ENCODE measurements around the gene NFIA.

NFIA gene

DNA sequence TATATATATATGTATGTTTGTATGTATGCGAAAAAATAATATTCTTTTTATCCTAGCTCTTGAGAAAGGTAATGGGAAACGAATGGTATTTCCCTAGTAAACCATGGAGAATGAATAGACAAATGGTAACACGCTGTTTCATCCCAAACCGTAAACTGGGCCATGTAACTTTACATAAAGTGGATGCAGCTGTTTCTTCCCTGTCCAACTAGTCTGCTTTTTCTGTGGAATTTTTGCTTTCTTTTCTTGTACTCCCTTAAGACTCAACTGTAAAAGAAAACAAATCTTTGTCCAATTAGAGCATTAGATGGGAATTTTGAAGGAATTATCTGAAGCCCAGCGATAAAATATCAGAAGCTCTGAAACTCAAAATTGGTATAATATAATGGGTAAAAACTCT lies 198.1 kb downstream of the NFIA start:
- no peak for DNase-seq

DNA sequence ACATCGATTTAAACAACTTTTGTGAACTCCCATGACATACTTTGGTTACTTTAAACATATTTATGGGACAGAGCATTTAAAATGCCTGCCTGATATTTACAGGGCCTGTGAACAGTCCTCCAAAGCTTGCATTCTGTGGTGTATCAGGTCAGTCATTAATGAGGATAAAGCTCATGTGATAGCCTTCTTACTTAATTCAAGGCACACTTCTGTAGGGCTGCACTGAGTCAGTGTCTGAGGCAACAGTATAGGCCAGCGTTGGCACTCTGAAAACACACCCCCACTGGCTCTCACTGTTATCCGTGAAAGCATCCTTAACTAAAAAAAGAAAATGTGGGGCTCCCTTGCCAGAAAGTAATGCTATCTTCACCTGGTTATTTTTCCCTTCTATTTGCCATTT lies 200.0 kb downstream of the NFIA start:
- DNase-seq, result no peak

DNA sequence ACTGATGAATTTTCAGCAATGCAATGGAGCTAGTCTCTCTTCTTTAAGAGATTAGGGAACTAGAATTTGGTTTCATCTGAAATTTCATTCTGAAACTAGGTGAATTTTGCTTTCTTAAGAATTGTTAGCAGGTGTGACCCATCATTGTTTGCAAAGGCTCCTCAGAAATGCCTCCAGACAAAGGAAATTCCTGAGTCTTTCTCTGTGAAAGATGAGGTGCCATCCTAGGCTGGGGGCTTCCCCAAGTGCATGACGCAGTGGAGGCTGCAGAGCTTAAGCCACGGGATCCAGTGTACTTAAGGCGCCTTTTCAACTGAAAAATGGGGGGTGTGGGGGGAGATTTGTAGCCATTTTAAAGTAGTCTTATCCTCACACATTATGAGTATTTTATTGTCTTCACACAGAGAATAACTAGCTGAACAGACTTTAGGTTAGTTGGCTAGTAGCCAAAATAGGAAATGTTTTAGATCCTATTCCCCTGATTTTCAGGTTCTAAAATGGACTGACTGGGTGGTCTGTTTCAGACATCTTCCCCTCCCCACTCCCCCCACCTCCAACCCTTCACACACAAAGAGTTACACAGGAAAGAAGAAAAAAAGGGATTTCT lies 202.0 kb downstream of the NFIA start:
- no peak for DNase-seq

DNA sequence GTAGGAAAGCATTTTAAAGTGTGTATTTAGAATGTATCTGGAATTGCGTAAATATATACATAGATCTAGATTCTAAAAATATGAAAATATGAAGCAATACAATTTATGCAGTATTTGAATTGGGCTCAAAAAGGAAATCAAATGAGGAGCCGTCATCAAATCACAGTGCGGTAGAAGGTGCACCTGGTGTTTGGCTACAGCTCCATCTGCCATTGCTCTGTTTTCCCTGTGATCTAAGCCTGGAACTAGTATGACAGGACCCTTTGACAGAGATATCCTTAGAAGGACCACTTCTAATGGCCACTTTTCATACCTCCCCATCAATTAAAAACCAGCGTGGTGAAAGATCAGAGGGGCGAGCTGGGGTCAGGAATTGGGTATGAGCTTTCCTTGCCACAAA lies 202.6 kb downstream of the NFIA start:
- no peak for DNase-seq

DNA sequence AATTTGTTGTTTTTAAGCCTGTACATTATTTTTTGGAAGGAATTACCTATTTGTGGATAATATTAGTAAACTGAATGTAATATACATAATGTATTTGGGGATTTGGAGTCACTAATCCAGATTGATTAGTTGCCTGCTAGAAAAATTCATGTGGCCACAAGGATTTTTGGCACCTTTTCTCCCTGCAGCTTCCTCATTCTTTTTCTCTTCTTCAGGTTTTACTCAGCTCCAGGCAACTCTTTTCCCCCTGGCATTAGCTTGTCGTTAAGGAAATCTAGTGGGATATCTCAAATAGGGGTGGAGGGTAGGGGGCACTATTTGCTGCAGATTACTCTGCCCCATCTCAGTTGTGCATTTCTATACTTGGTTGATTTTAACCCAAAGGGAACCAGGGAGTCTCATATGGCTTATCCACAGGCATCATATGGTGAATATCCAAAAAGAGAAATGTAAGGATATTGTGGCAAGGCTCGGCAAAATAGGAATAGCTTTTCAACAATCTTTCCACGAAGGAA lies 203.1 kb downstream of the NFIA start:
- no peak for DNase-seq

DNA sequence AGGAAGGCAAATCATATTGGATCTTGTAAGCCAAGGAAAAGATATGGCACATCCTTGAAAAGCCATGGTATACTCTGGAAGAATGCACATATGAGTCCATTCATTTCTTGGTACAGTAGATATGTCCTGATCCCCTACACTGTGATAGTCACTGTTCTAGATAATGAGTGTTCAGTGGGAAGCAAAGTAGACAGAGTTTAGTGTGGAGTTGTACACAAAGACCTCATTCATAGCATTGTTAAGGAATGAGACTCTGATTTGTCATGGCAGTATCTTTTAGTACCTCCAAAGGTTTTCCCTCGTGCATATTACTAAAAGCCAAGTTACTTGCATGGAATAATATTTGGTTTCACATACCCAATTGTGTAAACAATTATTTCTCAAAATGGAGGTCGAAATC lies 204.7 kb downstream of the NFIA start:
- no peak for DNase-seq

DNA sequence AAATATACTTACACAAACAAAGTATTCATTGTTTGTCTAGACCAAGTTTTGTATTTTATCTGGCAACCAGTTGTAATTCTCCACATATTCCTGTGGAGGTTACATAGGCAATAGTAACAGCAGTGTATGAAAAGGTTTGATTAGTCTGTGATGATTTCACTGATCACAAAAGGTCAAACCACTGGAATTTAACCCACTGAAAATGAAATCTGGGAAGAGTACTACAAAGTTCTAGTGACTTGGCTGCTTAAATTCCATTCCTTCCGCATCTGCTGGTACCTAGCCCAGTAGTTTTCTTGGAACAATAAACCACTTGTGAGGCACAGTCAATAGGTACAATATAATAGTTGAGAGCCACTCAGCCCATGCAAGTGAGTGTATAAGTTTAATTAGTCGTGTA lies 205.4 kb downstream of the NFIA start:
- no peak for DNase-seq

DNA sequence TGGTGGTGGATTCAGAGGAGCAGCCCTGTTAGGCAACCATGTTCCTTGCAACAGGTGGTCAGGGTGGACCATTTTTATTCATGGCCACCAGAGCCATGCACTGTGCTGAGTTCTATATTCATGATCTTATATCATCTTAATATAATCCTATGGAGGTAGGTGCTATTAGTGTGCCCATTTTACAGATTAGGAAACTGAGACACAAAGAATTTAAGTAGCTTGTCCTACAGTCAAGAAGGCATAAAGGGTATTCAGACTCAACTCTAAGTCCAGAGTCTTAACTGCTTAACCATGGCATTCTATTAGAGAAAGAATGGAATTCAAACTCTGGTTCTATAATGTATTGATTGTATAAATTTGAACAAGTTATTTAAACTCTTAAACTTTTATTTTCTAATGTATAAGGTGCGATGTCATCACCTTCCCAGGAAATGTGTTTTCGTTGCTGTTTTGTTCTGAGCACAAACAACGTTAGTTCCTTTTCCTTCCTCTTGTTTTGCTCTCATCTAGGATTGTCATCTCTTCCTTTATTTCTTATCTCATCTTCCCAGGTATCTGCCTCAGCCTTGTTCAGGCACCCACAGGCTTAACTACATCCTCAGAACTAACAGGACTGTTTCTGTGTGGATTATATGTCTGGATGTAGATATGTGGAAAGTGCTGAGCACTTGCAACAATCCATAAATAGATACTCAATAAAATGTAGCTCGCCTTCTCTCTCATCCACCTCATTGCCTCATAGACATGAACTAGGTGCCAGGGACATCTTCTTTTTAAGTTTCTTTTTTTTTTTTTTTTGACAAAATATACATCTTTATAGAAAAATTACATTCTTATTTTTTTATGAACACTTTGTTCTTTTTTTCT lies 207.1 kb downstream of the NFIA start:
- no peak for DNase-seq

DNA sequence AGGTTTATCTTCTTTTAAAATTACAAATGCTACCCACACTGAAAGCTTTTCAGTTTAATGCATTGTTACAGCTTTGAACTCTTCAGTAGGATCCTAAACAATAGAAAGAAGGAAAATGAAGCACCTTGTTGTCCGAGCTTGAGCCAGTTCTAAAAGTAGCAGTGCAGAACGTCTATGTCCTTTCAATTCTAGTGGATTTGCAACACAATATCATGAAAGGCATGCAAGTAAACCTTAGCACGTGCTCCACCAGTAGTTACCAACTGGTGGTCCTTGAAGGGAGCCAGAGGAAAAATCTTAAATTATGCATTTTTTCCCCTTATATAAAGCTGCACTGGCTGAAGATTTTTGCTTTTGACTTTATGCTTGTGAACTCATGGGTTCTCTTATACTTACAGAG lies 208.2 kb downstream of the NFIA start:
- DNase-seq, result no peak

DNA sequence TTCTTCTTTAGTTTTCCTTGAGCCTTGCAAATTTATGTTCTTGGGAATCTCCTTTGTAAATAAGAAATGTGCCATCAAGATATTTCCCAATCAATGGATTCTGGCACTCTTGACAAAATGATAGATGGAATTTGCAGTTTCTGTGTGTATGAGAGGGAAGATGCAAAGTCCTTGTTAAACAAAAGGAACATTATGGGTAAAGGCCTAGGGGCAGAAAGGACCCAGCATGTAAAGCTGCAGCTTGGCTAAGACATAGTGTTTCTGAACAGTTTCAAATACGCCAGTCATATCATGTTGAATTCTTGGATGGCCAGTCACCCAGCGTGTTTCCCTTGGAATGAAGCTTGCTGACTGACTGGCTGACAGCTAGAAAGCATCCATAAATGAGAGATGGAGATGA lies 210.8 kb downstream of the NFIA start:
- no peak for DNase-seq

DNA sequence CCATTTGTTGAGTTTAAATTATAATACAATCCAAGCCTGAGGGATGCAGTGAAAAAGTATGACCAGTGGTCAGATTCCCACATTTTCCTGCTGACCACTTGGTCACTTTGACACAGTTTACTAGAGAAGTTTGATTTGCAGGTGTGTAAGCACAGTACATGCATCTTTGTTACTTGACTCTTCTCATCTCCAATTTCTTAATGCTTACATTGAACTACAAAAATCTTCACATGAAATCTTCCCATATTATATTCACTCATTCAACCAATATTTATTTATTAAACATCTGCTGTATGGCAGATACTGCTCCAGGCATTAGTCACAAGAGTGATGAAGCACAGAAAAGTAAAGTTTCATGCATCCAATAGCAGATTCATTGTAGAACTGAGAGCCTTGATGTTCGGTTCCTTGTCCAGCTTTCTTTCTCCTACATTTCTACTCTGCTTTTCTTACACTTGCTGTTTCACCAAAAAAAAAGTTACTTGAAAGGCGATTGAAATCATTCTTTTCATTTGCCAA lies 211.7 kb downstream of the NFIA start:
- DNase-seq, result no peak

DNA sequence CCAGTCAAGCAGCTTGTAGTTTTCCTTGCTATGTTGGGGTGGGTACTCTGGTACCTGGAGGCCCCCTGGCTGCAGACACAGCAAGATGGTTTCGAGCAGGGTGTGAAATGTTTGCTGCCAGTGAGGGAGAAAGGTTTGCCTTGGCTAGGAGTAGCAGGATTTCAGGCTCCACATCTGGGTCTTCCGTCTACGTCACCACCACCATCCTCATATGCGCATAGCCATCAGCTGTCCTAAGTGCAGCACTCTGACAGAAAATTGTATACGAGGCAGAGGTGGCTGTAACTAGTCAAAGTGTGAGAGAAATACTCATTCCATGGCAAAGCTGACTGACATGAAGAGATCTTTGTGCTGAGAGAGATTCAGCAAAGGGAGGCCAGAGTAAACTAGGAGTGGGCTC lies 212.6 kb downstream of the NFIA start:
- no peak for DNase-seq

DNA sequence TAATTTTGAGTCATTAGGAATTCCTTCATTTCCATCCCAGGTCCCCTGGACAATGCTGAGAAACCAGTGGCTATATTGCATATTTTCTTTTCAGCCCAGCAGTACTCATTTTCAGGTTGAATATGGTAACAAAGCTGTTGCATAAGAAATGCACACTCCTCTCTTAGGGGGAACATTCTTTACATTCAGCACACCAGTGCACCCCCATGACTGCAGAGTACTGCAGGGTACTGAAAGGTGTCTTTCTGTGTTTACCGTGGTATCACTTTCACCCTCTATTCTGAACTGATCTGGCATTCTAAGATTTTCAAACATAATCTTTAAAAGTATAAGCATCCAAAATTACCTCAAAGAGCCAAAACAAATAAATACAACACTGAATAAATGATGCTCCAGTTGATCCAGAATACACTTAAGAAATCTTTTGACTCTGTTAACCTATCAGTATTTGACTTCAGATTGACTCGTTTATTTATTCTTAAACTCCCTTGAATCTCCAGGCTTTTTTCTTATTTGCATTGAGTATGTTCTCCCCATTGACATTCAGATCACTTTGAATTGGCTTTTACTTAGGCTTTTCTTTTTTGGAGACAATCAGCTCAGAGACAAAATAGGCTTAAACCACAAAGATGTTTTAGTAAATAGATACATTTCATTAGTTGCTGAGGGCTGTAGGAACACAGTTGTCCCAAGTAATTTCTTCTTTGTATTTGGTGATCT lies 213.6 kb downstream of the NFIA start:
- no peak for DNase-seq

DNA sequence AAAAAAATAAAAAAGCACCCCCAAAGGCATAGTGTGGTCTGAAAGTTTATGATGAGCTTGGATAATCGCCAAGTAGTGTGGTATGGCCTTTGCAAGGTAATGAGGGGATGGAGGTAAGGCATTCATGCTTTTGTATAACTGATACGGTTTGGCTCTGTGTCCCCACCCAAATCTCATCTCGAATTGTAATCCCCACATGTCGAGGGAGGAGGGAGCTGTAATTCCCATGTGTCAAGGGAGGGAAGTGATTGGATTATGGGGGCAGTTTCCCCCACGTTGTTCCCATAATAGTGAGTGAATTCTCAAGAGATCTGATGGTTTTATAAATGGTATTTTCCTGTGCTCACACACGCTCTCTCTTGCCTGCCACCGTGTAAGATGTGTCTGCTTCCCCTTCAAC lies 215.5 kb downstream of the NFIA start:
- DNase-seq, result no peak

DNA sequence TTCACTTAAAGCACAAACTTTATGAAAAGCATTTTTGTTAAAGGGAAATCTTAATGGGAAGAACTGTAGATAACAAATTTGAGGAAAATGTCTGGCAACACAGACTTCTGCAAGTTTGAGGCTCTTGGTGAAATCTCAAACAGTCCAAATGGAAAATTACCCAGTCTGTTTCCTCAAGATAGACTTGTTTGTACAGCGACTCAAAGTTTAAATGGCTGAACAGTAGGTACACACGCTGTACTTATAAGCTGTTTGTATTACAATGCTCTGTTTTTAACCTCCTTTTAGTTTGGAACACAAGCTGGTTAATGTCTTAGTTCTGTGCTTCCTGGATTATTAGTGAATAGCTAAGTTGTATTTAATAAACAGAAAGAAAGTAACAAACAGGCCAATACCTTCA lies 217.1 kb downstream of the NFIA start:
- DNase-seq, result no peak

DNA sequence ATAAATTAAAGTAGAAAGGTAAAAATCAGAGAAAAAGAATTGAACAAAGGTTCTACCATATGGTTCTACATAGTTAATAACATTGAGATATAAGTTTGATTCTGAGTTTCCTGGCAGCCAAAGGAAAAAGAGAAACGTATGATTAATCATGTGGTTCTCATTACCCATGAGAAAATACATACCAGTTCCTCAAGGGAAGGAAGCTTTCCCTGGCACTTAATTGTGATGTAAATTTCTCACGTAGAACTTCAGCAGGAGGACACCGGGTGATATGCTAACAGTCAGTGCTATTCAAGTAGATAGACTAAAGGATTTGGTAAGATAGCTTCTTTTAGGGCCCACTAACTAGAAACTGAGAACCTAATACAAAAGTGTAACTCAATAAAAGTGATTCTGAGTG lies 218.5 kb downstream of the NFIA start:
- no peak for DNase-seq

DNA sequence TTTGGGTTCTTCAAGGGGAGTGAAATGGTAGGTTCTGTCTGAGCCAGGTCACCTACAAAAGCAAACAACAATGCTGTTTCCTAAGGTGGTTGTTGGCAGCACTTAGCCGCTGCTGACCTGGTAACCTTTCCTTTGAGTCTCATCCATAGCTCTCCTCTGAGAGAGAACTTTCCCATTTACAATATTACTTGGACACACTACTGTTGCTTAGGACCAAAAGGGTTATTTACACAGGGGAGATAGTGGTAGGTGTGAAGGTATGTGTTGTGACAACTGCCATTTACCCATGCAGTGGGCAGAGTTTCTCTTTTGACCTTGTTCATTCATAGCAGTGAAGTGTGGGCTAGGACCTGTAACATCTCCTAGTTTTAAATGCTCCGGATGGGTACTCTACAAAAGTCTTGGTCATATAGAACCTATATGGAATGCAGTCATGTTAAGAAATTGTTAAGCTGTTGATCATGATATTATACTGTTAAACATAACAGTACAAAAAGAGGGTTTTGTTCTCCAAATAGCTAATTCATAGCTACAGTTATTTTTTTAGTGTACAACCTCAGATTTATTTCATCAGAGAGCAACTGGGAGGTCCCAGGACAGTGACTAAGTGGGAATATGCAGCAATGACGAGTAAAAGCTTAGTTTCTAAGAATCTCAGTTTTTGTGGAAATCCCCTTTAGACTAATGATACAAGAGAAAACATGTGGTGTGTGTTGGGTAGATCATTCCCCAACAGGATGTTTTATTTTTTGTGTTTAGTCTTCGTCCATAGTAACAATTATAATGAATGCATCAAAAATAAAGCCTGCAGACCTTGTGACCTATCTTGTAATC lies 219.7 kb downstream of the NFIA start:
- DNase-seq, result no peak

DNA sequence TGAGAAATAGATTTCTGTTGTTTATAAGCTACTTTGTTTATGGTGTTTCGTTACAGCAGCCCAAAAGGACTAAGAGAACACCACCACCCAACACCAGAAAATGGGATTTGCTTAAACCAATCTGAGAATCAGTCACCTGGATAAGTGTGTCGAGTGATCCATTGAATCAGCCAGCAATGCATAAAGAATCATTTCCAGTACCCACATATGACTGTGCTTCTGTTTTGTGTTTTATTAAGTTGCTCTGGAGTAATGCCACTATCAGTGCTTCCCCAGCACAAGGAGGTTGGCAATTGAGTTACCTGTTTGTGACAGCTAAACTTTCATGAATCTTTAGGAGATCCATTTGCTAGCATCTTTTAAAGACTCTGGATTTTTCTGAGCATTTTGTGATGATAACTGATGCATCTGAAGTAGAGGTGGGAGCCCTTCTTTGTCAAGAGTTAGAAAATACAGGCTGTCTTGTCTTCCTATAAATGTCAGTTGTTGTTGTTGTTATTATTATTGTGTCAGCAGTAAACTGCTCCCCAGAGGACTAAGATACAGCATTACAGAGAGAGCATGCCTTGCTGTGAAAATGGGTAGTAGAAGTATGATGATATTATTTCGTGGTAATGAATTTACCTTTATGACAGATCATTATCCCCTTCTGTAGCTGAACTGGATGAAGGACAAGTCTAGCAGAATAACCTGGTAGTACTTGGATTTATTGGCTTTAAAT lies 225.2 kb downstream of the NFIA start:
- no peak for DNase-seq

DNA sequence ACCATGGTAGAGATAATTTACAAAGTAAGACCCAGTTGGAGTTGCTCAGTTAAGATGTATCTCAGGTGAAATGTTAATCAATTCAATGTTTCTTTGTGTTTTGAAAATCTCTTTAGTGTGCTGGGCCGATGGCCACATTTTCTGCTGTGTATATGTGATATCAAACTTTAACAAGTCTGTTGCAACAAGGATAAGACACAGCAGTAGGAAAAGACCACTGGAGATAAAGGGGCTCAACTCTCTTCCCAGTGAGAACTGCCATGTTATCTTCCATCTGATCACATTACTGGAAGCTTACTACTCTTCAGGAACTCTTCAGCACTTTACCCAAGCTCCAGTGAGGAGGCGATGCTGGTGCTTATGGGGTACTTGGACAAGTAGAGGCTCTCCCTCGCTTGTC lies 227.7 kb downstream of the NFIA start:
- no peak for DNase-seq

DNA sequence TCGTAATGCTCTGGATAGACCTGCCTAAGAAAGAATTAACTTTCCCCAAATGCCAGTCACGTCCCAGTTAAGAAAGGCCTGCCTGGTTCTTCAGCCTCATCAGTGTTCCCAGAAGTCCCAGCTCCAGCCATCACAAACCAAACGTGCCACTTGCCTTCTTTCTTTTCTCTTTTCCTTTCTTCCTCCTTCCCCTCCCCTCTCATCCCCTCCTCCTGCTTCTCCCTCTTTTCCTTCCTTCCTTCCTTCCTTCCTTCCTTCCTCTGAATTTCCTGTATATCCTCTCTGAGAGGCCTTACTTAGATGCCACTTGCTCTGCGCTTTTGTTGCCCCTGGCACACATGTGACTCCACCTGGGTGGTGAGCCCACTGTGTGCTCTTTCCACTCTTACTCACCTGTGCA lies 228.2 kb downstream of the NFIA start:
- DNase-seq, result no peak

DNA sequence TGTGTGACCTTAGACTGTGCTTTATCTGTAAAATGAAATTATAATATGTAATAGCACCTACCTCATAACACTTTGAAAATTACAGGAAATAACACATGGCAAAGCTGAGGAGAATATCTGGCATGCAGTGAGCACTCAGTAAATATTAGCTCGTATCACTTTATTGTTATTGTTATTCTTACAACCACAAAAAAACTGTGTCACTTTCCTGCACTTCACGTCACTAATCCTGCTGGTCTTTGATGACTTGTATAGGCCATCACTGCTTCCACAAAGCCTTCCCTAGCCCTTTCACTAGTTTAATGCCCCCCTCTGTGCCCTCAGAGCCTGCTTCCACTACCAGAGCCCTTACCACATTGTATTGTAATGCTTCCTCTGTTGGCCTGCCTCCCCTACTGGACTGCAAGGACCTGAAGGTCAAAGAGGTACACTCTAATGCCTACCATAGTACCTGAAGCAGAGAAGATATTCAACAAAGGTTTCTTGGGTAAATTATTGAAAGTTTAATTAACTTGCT lies 231.6 kb downstream of the NFIA start:
- no peak for DNase-seq

DNA sequence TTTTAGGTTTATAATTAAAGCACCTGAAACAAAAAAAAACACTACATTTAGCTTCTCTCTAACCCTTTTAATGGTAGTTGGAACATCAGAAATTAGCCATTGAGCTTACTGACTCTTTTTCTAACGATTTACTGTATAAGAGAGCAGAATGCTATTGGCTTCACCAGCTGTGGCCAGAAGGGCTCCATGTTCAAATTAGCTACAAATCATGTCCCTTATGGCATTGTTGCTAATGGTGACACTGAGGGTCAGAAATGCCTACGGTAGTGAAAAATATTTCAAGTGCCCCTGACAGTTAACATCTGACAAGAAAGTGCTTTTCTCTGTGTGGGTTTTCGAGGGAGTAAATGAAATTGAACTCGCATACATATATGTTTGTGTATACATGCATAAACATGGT lies 232.7 kb downstream of the NFIA start:
- no peak for DNase-seq

All from AML-193 (cell line).